ENCODE data around the gene APOL1. TPM values are rescaled to one million over a fixed set of nuclear protein-coding genes. Genes with fewer than 3 reads are reported as not detected.

Gene APOL1
- total and polyA plus RNA-seq, 2 of the 4 experiments (the other 2 are of a cell fraction) = 0.36 to 0.77 TPM

DNA sequence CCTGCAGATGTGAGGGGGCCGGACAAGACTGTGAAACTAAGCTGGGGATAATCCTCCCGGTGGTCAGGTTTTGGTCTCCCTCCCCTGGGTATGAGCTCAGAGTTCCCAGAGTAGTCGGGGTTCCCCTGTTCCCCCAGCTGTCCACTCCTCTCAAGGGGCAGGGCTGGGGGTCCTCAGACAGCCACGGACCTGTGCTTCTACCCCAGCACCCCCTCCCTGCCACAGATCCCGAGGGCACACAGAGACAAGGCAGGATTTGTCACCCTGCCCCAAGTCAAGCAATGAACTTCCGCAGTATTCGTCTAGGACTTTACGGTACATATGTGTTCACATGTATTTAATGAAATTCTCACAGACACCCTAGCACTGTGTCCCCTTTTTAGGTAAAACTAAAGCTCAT lies 45.2 kb downstream of the APOL1 start:
- no peak overlapping the region for H3K4me3 ChIP-seq (ENCODE audit: insufficient read depth, low read depth, low read length)
- H2BK15ac ChIP-seq (ENCODE audit: low read depth, low read length) = no peak overlapping the region
- no peak overlapping the region for H3K4ac ChIP-seq (ENCODE audit: low read depth, low read length)
- in situ Hi-C loops (cut with MboI; ENCODE audit: low sequenced_read_pairs) (no loop called here), intact Hi-C loops (cut with micrococcal nuclease) (no loop called here), dilution Hi-C loops (cut with HindIII; ENCODE audit: low sequenced_read_pairs, unreplicated experiment) (no loop called here)
- no peaks in the 10 kb centered on the region for H3K27me3 ChIP-seq (ENCODE audit: control insufficient read depth, insufficient read depth, low read length)
- H3K36me3 ChIP-seq (ENCODE audit: control insufficient read depth, insufficient read depth, low read length) = peaks cover 95% of the 10 kb centered on the region
- peaks cover 63 to 89% of the 10 kb centered on the region in 2 experiments for H3K79me1 ChIP-seq (ENCODE audit: low read depth in 1 of 2, low read length in 2 of 2)
- no peak overlapping the region for H2AK9ac ChIP-seq (replicated peaks; ENCODE audit: low read depth, low read length, poor library complexity)
- no peak overlapping the region for H3K14ac ChIP-seq (replicated peaks; ENCODE audit: low read depth, low read length)
- TF ChIP-seq, protein P1, sequence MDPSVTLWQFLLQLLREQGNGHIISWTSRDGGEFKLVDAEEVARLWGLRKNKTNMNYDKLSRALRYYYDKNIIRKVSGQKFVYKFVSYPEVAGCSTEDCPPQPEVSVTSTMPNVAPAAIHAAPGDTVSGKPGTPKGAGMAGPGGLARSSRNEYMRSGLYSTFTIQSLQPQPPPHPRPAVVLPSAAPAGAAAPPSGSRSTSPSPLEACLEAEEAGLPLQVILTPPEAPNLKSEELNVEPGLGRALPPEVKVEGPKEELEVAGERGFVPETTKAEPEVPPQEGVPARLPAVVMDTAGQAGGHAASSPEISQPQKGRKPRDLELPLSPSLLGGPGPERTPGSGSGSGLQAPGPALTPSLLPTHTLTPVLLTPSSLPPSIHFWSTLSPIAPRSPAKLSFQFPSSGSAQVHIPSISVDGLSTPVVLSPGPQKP (IDR thresholded peaks at IDR 0.05; ENCODE audit: borderline replicate concordance, low read depth, low read length) = no peak
- H2BK120ac ChIP-seq (ENCODE audit: low read depth, low read length) = no peak overlapping the region
- H2AFZ ChIP-seq (replicated peaks; ENCODE audit: low read length, poor library complexity) = no peak overlapping the region
- WGBS, 2 experiments (ENCODE audit: extremely low coverage in 2 of 2, insufficient read length in 1 of 2) = 93% methylated on average over 7 of the region's 8 CpGs; no CpG with 5 or more reads in 1 of the 2 experiments
- H3K23ac ChIP-seq (ENCODE audit: low read depth, low read length) = no peak overlapping the region
- H4K91ac ChIP-seq (ENCODE audit: insufficient read depth, low read depth, low read length) = no peak overlapping the region
- H2BK5ac ChIP-seq (ENCODE audit: low read depth, low read length, poor library complexity, severe bottlenecking) = peak overlapping the region; percentile 21
- H3K4me1 ChIP-seq (ENCODE audit: control insufficient read depth, insufficient read depth, low read length) = peaks cover 20% of the 10 kb centered on the region
- no peak overlapping the region for H3K18ac ChIP-seq (ENCODE audit: low read depth, low read length)
- CTCF ChIA-PET = interaction anchor here (1.4 kb wide), 1 partner anchor 173 kb away, joined by 6 read pairs; no protein-coding TSS in a partner anchor
- no peak for ATAC-seq (ENCODE audit: low read depth)
- peaks cover 94% of the 10 kb centered on the region for H4K20me1 ChIP-seq (ENCODE audit: insufficient read depth, low read length)
- no peak overlapping the region for H3K4me2 ChIP-seq (ENCODE audit: low read depth, low read length)
- no peak overlapping the region for H3K56ac ChIP-seq (ENCODE audit: extremely low read depth, insufficient read depth, low read length)
- POLR2A ChIA-PET (ENCODE audit: unreplicated experiment) = no interaction called here
- H3K9me3 ChIP-seq (ENCODE audit: control insufficient read depth, insufficient read depth, low read length) = no peaks in the 10 kb centered on the region
- no peak overlapping the region for H4K5ac ChIP-seq (ENCODE audit: low read depth, low read length)
- no peak overlapping the region; a peak in 1 of 4 replicates for H4K8ac ChIP-seq (ENCODE audit: low read depth in 2 of 2, low read length in 2 of 2)
- peaks cover 8% of the 10 kb centered on the region for H3K9me1 ChIP-seq (ENCODE audit: insufficient read depth, low read length)
- no peak overlapping the region for H3K9ac ChIP-seq (ENCODE audit: low read depth, low read length)
- BruUV-seq (replicated peaks) = no TSS peak
- DNase-seq = no peak
- H2BK20ac ChIP-seq (ENCODE audit: low read depth, low read length) = no peak overlapping the region
- H3K27ac ChIP-seq (ENCODE audit: insufficient read depth, low read length) = no peak overlapping the region; the same call in 1 of the 2 replicates
- no peak overlapping the region for H2AK5ac ChIP-seq (ENCODE audit: low read depth, low read length)

Measured in IMR-90 (cell line).